Loucy (cell line): ENCODE data around the gene MYO1E.

Experiments used
- EZH2phosphoT487 ChIP-seq: fragments of 200-600 bp; IDR thresholded peaks from 2 replicates; pipeline ENCODE4 v1.6.1; 2018; ENCODE audit warnings: antibody characterized with exemption, mild to moderate bottlenecking, moderate library complexity, borderline replicate concordance
- TF ChIP-seq, protein P1 (sequence below): fragments of 200-600 bp; sonication (generic); conservative IDR thresholded peaks from 2 replicates; pipeline ENCODE4 v1.5.1; 2014; ENCODE audit warnings: mild to moderate bottlenecking, antibody characterized with exemption, low read length

DNA sequence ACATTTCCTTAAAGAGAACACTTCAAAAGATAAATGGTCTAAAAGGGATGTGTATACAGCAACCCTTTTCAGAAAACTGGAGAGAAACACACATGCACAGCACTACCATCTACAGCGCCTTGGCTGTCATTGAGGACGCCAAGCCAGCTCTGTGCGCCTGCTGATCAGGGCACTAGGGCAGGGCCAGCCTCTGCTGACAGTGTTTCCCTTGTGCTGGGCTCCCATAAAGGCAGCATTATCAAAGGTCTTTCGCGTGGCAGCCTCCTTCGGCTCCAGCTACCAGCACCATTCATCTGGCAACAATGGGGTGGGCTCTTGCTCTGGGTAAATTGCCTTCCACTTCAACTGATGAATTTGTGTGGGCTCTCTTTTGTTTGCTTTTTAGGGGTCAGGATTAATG is 112.6 kb downstream of the MYO1E start:
- TF ChIP-seq EZH2phosphoT487: no peak
- TF ChIP-seq, protein P1, sequence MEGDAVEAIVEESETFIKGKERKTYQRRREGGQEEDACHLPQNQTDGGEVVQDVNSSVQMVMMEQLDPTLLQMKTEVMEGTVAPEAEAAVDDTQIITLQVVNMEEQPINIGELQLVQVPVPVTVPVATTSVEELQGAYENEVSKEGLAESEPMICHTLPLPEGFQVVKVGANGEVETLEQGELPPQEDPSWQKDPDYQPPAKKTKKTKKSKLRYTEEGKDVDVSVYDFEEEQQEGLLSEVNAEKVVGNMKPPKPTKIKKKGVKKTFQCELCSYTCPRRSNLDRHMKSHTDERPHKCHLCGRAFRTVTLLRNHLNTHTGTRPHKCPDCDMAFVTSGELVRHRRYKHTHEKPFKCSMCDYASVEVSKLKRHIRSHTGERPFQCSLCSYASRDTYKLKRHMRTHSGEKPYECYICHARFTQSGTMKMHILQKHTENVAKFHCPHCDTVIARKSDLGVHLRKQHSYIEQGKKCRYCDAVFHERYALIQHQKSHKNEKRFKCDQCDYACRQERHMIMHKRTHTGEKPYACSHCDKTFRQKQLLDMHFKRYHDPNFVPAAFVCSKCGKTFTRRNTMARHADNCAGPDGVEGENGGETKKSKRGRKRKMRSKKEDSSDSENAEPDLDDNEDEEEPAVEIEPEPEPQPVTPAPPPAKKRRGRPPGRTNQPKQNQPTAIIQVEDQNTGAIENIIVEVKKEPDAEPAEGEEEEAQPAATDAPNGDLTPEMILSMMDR: no peak
